GM12872 (cell line): Measurements from ENCODE around the gene TINAG.

Source experiments
- CTCF ChIP-seq: IDR thresholded peaks from 3 replicates; pipeline ENCODE4 v1.5.1; 2011; ENCODE audit warnings: low read depth, mild to moderate bottlenecking, low read length, moderate library complexity; ENCODE audit not compliant: insufficient read depth

TINAG gene

GRCh38 chr6:54289426-54289825, 18.8 kb upstream of the TINAG start:
- no peak for TF ChIP-seq CTCF

- TF ChIP-seq CTCF: no peak
These were observed 17.1 kb upstream of the TINAG start for GRCh38 chr6:54291146-54291545.

- TF ChIP-seq CTCF: no peak
These were observed 16.5 kb upstream of the TINAG start for GRCh38 chr6:54291738-54292137.

- TF ChIP-seq CTCF: no peak
These were observed 13.2 kb upstream of the TINAG start for GRCh38 chr6:54294965-54295532.

GRCh38 chr6:54299542-54300269, 8.5 kb upstream of the TINAG start:
- TF ChIP-seq CTCF: no peak

GRCh38 chr6:54301770-54302169, 6.5 kb upstream of the TINAG start:
- TF ChIP-seq CTCF: no peak

- no peak for TF ChIP-seq CTCF
These were observed 766 bp upstream of the TINAG start for GRCh38 chr6:54307439-54307910.
